ENCODE data around the gene COL24A1. TPM values are rescaled to one million over a fixed set of nuclear protein-coding genes. Genes with fewer than 3 reads are reported as not detected.
"Not testable (repeated sequence)": the region's sequence is repeated elsewhere in the genome, so short reads cannot be mapped to it uniquely, and the experiment has no call there.

Gene COL24A1
- total RNA-seq, 1 donor from 2014 or later: 0.11 TPM

GRCh38 chr1:85983316-85983715, 173.3 kb downstream of the COL24A1 start:
- H3K4me3 ChIP-seq: no peak overlapping the region
- DNase-seq (ENCODE audit: low spot score in 2 of 2): no peak
- H3K27me3 ChIP-seq: no peaks in the 10 kb centered on the region
- intact Hi-C loops (cut with DNase I): no loop called here
- no peaks in the 10 kb centered on the region for H3K36me3 ChIP-seq
- H3K9me3 ChIP-seq: no peaks in the 10 kb centered on the region
- H3K4me1 ChIP-seq: no peaks in the 10 kb centered on the region
- no peak for TF ChIP-seq CTCF (IDR thresholded peaks at IDR 0.05)
- H3K27ac ChIP-seq: no peak overlapping the region

- intact Hi-C loops (cut with DNase I): no loop called here
- Histone ChIP-seq H3K4me1 (no peaks in the 10 kb centered on the region), H3K27ac (no peak overlapping the region), H3K9me3 (no peaks in the 10 kb centered on the region), H3K4me3 (no peak overlapping the region), H3K27me3 (no peaks in the 10 kb centered on the region), H3K36me3 (no peaks in the 10 kb centered on the region)
- no peak for TF ChIP-seq CTCF (IDR thresholded peaks at IDR 0.05)
- DNase-seq (ENCODE audit: low spot score in 2 of 2): no peak
Observed at GRCh38 chr1:85976516-85977205, 179.9 kb downstream of the COL24A1 start.

DNA sequence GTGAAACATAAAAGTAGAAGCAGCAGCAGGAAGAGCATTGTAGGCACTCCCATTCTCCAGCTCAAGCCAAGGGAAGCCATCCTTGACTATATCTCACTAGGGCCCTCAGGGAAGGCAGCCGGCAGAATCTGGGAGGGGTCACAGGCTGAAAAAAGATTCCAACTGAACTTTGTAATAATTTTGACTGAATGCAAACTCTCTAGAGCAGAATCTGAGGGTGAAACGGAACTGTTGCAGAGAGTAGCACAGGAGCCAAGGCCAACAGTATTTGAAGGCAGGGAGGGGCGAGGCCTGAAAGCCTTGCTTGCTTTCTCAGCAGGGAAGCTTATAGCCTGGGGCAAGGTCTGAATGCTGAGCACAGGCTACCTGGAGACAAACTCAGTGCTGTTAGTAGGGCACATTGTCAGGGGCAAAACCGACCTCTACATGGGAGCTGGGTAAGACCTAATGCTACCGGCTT, 180.6 kb downstream of the COL24A1 start:
- Histone ChIP-seq H3K9me3 (no peaks in the 10 kb centered on the region), H3K36me3 (no peaks in the 10 kb centered on the region), H3K4me1 (no peaks in the 10 kb centered on the region), H3K27me3 (no peaks in the 10 kb centered on the region), H3K27ac (no peak overlapping the region), H3K4me3 (no peak overlapping the region)
- intact Hi-C loops (cut with DNase I): no loop called here
- no peak for TF ChIP-seq CTCF (IDR thresholded peaks at IDR 0.05)
- no peak for DNase-seq (ENCODE audit: low spot score in 2 of 2)

DNA sequence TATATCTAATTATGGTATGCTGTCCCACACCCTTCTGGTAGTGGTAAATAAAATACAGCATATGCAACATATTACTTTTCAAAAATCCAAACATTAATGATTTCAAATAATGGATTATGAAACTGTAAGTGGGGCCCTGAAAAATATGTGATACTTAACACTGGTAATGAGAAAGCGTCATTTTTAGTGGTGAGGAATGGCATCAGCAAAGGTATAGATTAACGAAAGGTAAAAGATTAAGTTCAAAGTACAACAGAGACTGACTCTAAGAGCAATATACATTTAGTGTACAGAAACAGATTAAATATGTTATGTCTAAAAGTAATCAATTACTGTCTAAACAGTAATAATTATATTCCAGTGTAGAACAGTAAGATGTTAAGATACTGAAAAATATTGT, 194.1 kb downstream of the COL24A1 start:
- no peak overlapping the region for H3K27ac ChIP-seq
- TF ChIP-seq CTCF (IDR thresholded peaks at IDR 0.05): no peak
- H3K4me1 ChIP-seq: no peaks in the 10 kb centered on the region
- no peak for DNase-seq (ENCODE audit: low spot score in 2 of 2)
- no peak overlapping the region for H3K4me3 ChIP-seq
- no peaks in the 10 kb centered on the region for H3K9me3 ChIP-seq
- no peaks in the 10 kb centered on the region for H3K27me3 ChIP-seq
- intact Hi-C loops (cut with DNase I): no loop called here
- no peaks in the 10 kb centered on the region for H3K36me3 ChIP-seq

- Histone ChIP-seq H3K27ac (no peak overlapping the region), H3K9me3 (no peaks in the 10 kb centered on the region), H3K27me3 (no peaks in the 10 kb centered on the region), H3K36me3 (no peaks in the 10 kb centered on the region), H3K4me1 (no peaks in the 10 kb centered on the region), H3K4me3 (no peak overlapping the region)
- DNase-seq (ENCODE audit: low spot score in 2 of 2): no peak
- intact Hi-C loops (cut with DNase I): no loop called here
- no peak for TF ChIP-seq CTCF (IDR thresholded peaks at IDR 0.05)
Observed at GRCh38 chr1:85957760-85958159, 198.8 kb downstream of the COL24A1 start.

- H3K36me3 ChIP-seq; intact Hi-C loops (cut with DNase I); DNase-seq (ENCODE audit: low spot score in 2 of 2); H3K4me3 ChIP-seq; H3K27me3 ChIP-seq; H3K27ac ChIP-seq; H3K4me1 ChIP-seq; H3K9me3 ChIP-seq: not testable (repeated sequence)
Observed at GRCh38 chr1:85955218-85955617, 201.4 kb downstream of the COL24A1 start.
